Measurements from ENCODE around the gene KATNIP. TPM values are rescaled to one million over a fixed set of nuclear protein-coding genes. Genes with fewer than 3 reads are reported as not detected.

The KATNIP gene
- total RNA-seq, 2 donors from 2014 or later = 16.0 to 23.7 TPM

DNA sequence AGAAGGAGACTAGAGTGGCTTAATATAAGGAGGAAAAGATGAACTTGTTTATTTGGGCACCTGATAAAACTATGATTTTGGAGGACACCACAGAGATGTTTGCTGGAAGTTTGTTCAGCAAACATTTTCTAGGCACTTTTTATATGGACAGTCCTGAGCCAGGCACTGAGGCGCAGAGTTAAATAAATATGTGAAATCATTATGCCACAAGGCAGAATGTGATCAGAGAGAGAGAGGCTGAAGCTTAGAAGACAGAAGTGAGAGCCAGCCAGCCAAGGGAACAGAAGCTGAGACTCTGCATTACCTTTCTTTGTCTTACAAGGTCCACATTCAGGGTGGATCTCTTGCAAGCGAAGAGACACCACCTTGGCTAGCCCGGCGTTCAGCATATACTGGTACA lies 21.6 kb upstream of the KATNIP start:
- Histone ChIP-seq H3K27ac (no peak overlapping the region), H3K36me3 (peaks cover 68% of the 10 kb centered on the region), H3K27me3 (replicated peaks; ENCODE audit: insufficient read depth) (no peaks in the 10 kb centered on the region), H3K4me1 (ENCODE audit: control insufficient read depth in 1 of 2, low read depth in 2 of 2) (no peaks in the 10 kb centered on the region), H3K4me3 (no peak overlapping the region), H3K9me3 (no peaks in the 10 kb centered on the region)
- ATAC-seq (ENCODE audit: insufficient number of reproducible peaks, low FRiP score, low read depth) (no peak), DNase-seq (ENCODE audit: low spot score) (no peak)
- TF ChIP-seq, protein P1, sequence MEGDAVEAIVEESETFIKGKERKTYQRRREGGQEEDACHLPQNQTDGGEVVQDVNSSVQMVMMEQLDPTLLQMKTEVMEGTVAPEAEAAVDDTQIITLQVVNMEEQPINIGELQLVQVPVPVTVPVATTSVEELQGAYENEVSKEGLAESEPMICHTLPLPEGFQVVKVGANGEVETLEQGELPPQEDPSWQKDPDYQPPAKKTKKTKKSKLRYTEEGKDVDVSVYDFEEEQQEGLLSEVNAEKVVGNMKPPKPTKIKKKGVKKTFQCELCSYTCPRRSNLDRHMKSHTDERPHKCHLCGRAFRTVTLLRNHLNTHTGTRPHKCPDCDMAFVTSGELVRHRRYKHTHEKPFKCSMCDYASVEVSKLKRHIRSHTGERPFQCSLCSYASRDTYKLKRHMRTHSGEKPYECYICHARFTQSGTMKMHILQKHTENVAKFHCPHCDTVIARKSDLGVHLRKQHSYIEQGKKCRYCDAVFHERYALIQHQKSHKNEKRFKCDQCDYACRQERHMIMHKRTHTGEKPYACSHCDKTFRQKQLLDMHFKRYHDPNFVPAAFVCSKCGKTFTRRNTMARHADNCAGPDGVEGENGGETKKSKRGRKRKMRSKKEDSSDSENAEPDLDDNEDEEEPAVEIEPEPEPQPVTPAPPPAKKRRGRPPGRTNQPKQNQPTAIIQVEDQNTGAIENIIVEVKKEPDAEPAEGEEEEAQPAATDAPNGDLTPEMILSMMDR (IDR thresholded peaks at IDR 0.05) = no peak

- DNase-seq (ENCODE audit: low spot score) (no peak), ATAC-seq (ENCODE audit: insufficient number of reproducible peaks, low FRiP score, low read depth) (no peak)
- Histone ChIP-seq H3K36me3 (peaks cover 71% of the 10 kb centered on the region), H3K27me3 (replicated peaks; ENCODE audit: insufficient read depth) (no peaks in the 10 kb centered on the region), H3K9me3 (no peaks in the 10 kb centered on the region), H3K4me1 (ENCODE audit: control insufficient read depth in 1 of 2, low read depth in 2 of 2) (no peaks in the 10 kb centered on the region), H3K27ac (no peak overlapping the region), H3K4me3 (no peak overlapping the region)
- TF ChIP-seq, protein P1 (IDR thresholded peaks at IDR 0.05) = no peak
Measured at GRCh38 chr16:27529962-27530361, 20.0 kb upstream of the KATNIP start.

DNA sequence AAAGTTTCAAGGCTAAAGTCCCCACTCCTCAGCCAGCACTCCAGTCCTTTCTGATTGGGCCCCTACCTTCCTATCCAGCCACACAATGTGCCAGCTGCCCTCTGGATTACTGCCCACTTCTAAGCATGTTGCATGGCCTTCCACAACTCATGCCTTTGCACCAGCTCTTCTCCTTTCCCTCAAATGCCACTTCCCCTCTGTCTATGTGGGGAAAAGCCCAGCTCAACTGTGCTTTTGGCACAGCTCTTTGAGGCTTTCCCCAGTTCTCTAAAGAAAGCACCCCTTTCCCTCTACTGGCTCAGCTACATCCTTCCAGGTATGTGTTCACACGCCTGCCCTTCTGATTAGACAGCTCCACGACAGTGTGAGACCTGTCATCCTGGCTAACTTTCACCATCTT lies 18.8 kb upstream of the KATNIP start:
- TF ChIP-seq, protein P1 (IDR thresholded peaks at IDR 0.05) = no peak
- Histone ChIP-seq H3K4me3 (no peak overlapping the region), H3K4me1 (ENCODE audit: control insufficient read depth in 1 of 2, low read depth in 2 of 2) (no peaks in the 10 kb centered on the region), H3K27me3 (replicated peaks; ENCODE audit: insufficient read depth) (no peaks in the 10 kb centered on the region), H3K36me3 (peaks cover 63% of the 10 kb centered on the region), H3K27ac (no peak overlapping the region), H3K9me3 (no peaks in the 10 kb centered on the region)
- DNase-seq (ENCODE audit: low spot score) = no peak
- ATAC-seq (ENCODE audit: insufficient number of reproducible peaks, low FRiP score, low read depth) = no peak

- Histone ChIP-seq H3K9me3 (no peaks in the 10 kb centered on the region), H3K4me3 (no peak overlapping the region), H3K4me1 (ENCODE audit: control insufficient read depth in 1 of 2, low read depth in 2 of 2) (no peaks in the 10 kb centered on the region), H3K27me3 (replicated peaks; ENCODE audit: insufficient read depth) (no peaks in the 10 kb centered on the region), H3K36me3 (peaks cover 64% of the 10 kb centered on the region), H3K27ac (no peak overlapping the region)
- ATAC-seq (ENCODE audit: insufficient number of reproducible peaks, low FRiP score, low read depth) (no peak), DNase-seq (ENCODE audit: low spot score) (no peak)
- TF ChIP-seq, protein P1 (IDR thresholded peaks at IDR 0.05) = no peak
Measured at GRCh38 chr16:27531826-27532800, 17.8 kb upstream of the KATNIP start.

GRCh38 chr16:27534256-27534655 lies 15.7 kb upstream of the KATNIP start:
- H3K36me3 ChIP-seq = peaks cover 57% of the 10 kb centered on the region
- no peaks in the 10 kb centered on the region for H3K27me3 ChIP-seq (replicated peaks; ENCODE audit: insufficient read depth)
- DNase-seq (ENCODE audit: low spot score) (no peak), ATAC-seq (ENCODE audit: insufficient number of reproducible peaks, low FRiP score, low read depth) (no peak)
- H3K27ac ChIP-seq = no peak overlapping the region
- H3K4me1 ChIP-seq (ENCODE audit: control insufficient read depth in 1 of 2, low read depth in 2 of 2) = no peaks in the 10 kb centered on the region
- no peak overlapping the region for H3K4me3 ChIP-seq
- TF ChIP-seq, protein P1 (IDR thresholded peaks at IDR 0.05) = no peak
- H3K9me3 ChIP-seq = no peaks in the 10 kb centered on the region

All from thoracic aorta (tissue), 2 donors.